Measurements from ENCODE around the gene BICRAL.
"Not testable (repeated sequence)": the region's sequence is repeated elsewhere in the genome, so short reads cannot be mapped to it uniquely, and the experiment has no call there.

The BICRAL gene

GRCh38 chr6:42790549-42791181, 8.8 kb downstream of the BICRAL start:
- no peak for DNase-seq (ENCODE audit: low read depth)

- peak; percentile 68 for DNase-seq (ENCODE audit: low read depth)
Observed at GRCh38 chr6:42791706-42792320, 10.0 kb downstream of the BICRAL start.

GRCh38 chr6:42795651-42796050, 13.8 kb downstream of the BICRAL start:
- no peak for DNase-seq (ENCODE audit: low read depth)

GRCh38 chr6:42796171-42796570, 14.3 kb downstream of the BICRAL start:
- no peak for DNase-seq (ENCODE audit: low read depth)

GRCh38 chr6:42797696-42798095, 15.8 kb downstream of the BICRAL start:
- DNase-seq (ENCODE audit: low read depth) = not testable (repeated sequence)

- no peak for DNase-seq (ENCODE audit: low read depth)
Observed at GRCh38 chr6:42805297-42805861, 23.5 kb downstream of the BICRAL start.

GRCh38 chr6:42806359-42806758, 24.5 kb downstream of the BICRAL start:
- DNase-seq (ENCODE audit: low read depth) = not testable (repeated sequence)

- DNase-seq (ENCODE audit: low read depth) = no peak
Observed at GRCh38 chr6:42808492-42809483, 26.9 kb downstream of the BICRAL start.

- no peak for DNase-seq (ENCODE audit: low read depth)
Observed at GRCh38 chr6:42813074-42813645, 31.3 kb downstream of the BICRAL start.

- no peak for DNase-seq (ENCODE audit: low read depth)
Observed at GRCh38 chr6:42813906-42814444, 32.1 kb downstream of the BICRAL start.

- DNase-seq (ENCODE audit: low read depth) = not testable (repeated sequence)
Observed at GRCh38 chr6:42815726-42816125, 33.9 kb downstream of the BICRAL start.

GRCh38 chr6:42817907-42818306, 36.1 kb downstream of the BICRAL start:
- DNase-seq (ENCODE audit: low read depth) = no peak

- no peak for DNase-seq (ENCODE audit: low read depth)
Observed at GRCh38 chr6:42818416-42818815, 36.6 kb downstream of the BICRAL start.

GRCh38 chr6:42818878-42819277, 37.0 kb downstream of the BICRAL start:
- DNase-seq (ENCODE audit: low read depth) = no peak

- DNase-seq (ENCODE audit: low read depth) = peak; percentile 36
Observed at GRCh38 chr6:42819803-42820511, 38.1 kb downstream of the BICRAL start.

GRCh38 chr6:42820512-42821340, 38.9 kb downstream of the BICRAL start:
- no peak for DNase-seq (ENCODE audit: low read depth)

- no peak for DNase-seq (ENCODE audit: low read depth)
Observed at GRCh38 chr6:42821341-42821668, 39.5 kb downstream of the BICRAL start.

- peak; percentile 12 for DNase-seq (ENCODE audit: low read depth)
Observed at GRCh38 chr6:42821846-42822245, 40.0 kb downstream of the BICRAL start.

GRCh38 chr6:42829561-42830092, 47.8 kb downstream of the BICRAL start:
- no peak for DNase-seq (ENCODE audit: low read depth)

GRCh38 chr6:42831237-42831636, 49.4 kb downstream of the BICRAL start:
- peak; percentile 94 for DNase-seq (ENCODE audit: low read depth)
